ENCODE data around the gene MYMK. TPM values are rescaled to one million over a fixed set of nuclear protein-coding genes. Genes with fewer than 3 reads are reported as not detected.
A peak's percentile ranks its signal among the peaks of the same experiment; 100 is the strongest.

Gene MYMK
- total RNA-seq, 1 donor from 2014 or later, result not detected

DNA sequence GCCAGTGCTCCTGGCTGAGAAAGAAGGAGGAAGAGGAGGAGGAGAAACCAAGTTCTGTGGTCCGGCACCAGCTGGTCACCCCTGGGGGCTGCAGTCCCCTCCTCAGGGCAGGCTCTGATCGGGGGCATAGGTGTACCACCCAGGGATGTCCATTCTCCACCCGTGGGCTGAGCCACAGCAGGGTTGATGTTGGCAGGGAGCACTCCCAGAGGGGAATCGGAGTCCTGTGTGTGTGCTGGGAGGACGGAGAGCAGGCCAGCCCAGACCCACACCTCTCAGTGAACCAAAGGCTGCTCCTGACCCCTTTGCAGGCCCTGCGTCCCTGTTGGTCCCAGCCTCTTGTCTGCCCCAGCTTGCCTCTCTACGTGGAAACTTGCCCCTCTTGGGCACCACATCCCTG lies 5.1 kb upstream of the MYMK start:
- Histone ChIP-seq H3K9me3 (no peaks in the 10 kb centered on the region), H3K4me3 (no peak overlapping the region), H3K36me3 (no peaks in the 10 kb centered on the region), H3K27ac (no peak overlapping the region), H3K27me3 (no peaks in the 10 kb centered on the region), H3K4me1 (peaks cover 37% of the 10 kb centered on the region)
- DNase-seq (ENCODE audit: extremely low spot score in 2 of 2), result no peak
- TF ChIP-seq POLR2A (IDR thresholded peaks at IDR 0.05) (no peak), CTCF (IDR thresholded peaks at IDR 0.05) (no peak), POLR2AphosphoS5 (IDR thresholded peaks at IDR 0.05; ENCODE audit: insufficient read depth in 1 of 2, low read depth in 1 of 2) (no peak)
- intact Hi-C loops (cut with DNase I), result loop anchor here (10.0 kb wide), 1 partner anchor 185 kb away; no protein-coding TSS in a partner anchor

- no peak overlapping the region for H3K27ac ChIP-seq
- H3K9me3 ChIP-seq, result no peaks in the 10 kb centered on the region
- H3K36me3 ChIP-seq, result no peaks in the 10 kb centered on the region
- H3K27me3 ChIP-seq, result no peaks in the 10 kb centered on the region
- intact Hi-C loops (cut with DNase I), result no loop called here
- no peak for TF ChIP-seq CTCF (IDR thresholded peaks at IDR 0.05)
- TF ChIP-seq POLR2AphosphoS5 (IDR thresholded peaks at IDR 0.05; ENCODE audit: insufficient read depth in 1 of 2, low read depth in 1 of 2), result no peak
- no peak for TF ChIP-seq POLR2A (IDR thresholded peaks at IDR 0.05)
- H3K4me3 ChIP-seq, result no peak overlapping the region
- no peak for DNase-seq (ENCODE audit: extremely low spot score in 2 of 2)
- H3K4me1 ChIP-seq, result peaks cover 33% of the 10 kb centered on the region
Measured at GRCh38 chr9:133529457-133529856, 4.7 kb upstream of the MYMK start.

DNA sequence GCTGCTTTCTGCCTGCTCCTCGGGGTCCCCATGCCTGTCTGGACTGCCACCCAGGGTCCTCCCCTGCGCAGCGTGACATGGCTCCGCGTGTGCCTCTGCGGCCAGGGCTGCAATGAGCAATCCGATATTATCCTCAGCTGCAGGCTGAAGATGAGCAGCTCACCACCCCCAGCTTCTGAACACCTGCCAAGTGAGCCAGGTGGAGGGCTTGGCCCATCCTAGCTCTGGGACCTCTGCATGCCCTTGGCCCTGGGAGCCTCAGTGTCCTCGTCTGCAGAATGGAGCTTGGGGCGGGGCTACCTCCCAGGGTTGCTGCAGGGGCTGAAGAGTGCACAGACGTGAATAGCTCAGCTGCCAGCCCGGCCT lies 4.1 kb upstream of the MYMK start:
- H3K4me1 ChIP-seq, result peaks cover 27% of the 10 kb centered on the region
- no peaks in the 10 kb centered on the region for H3K9me3 ChIP-seq
- intact Hi-C loops (cut with DNase I), result no loop called here
- DNase-seq (ENCODE audit: extremely low spot score in 2 of 2), result no peak
- TF ChIP-seq CTCF (IDR thresholded peaks at IDR 0.05), result no peak
- TF ChIP-seq POLR2AphosphoS5 (IDR thresholded peaks at IDR 0.05; ENCODE audit: insufficient read depth in 1 of 2, low read depth in 1 of 2), result no peak
- TF ChIP-seq POLR2A (IDR thresholded peaks at IDR 0.05), result no peak
- H3K27me3 ChIP-seq, result no peaks in the 10 kb centered on the region
- no peak overlapping the region for H3K4me3 ChIP-seq
- no peak overlapping the region for H3K27ac ChIP-seq
- no peaks in the 10 kb centered on the region for H3K36me3 ChIP-seq

DNA sequence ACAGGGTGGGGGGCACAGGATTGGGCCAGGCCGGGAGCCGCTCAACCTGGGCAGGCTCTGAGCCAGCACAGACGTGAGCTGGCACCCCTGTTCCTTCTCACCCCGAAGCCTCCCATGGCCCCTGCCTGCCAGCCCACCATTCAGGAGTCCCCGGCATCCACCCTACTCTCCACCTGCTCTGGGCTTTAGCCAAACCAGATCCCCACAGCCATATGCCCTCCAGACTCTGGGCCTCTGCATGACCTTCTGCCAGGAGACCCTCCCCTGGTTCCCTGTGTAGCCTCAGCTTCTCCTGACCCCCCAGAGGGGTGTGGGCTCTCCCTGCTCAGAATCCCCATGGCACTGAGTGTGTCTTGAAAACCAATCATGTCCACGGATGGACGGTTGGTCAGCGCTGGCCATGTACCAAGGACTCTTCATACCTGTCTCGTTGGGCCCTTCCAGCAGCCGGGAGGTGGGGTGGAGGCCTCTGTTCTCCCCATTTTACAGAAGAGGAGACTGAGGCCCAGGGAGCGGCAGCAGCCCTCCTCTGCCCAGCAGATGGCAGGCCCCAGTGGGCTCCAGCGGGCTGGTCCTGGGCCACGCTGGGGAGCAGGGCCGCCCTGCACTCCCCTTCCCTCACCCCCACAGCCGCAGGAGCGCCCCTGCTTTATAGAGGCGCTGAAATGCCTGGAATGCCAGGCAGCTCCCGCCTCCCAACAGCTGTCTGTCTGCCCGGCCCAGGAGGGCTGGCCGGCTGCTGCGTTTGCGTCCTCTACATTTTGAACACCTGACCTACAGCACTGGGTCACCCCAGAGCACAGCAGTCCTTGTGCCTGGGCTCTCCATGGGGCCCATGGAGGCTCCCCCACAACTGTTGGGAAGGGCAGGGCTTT lies 3.5 kb upstream of the MYMK start:
- H3K27me3 ChIP-seq, result no peaks in the 10 kb centered on the region
- H3K36me3 ChIP-seq, result no peaks in the 10 kb centered on the region
- no peak for TF ChIP-seq POLR2A (IDR thresholded peaks at IDR 0.05)
- no peak for TF ChIP-seq POLR2AphosphoS5 (IDR thresholded peaks at IDR 0.05; ENCODE audit: insufficient read depth in 1 of 2, low read depth in 1 of 2)
- no peak for TF ChIP-seq CTCF (IDR thresholded peaks at IDR 0.05)
- no peaks in the 10 kb centered on the region for H3K9me3 ChIP-seq
- no peak overlapping the region for H3K27ac ChIP-seq
- H3K4me3 ChIP-seq, result peak overlapping the region in 1 of 2 donors; percentile 16
- DNase-seq (ENCODE audit: extremely low spot score in 2 of 2), result no peak
- intact Hi-C loops (cut with DNase I), result no loop called here
- peaks cover 24% of the 10 kb centered on the region for H3K4me1 ChIP-seq

GRCh38 chr9:133527444-133527920 lies 2.7 kb upstream of the MYMK start:
- DNase-seq (ENCODE audit: extremely low spot score in 2 of 2), result no peak
- no peak overlapping the region for H3K27ac ChIP-seq
- peak overlapping the region in 1 of 2 donors; percentile 16 for H3K4me3 ChIP-seq
- H3K4me1 ChIP-seq, result peaks cover 24% of the 10 kb centered on the region
- TF ChIP-seq CTCF (IDR thresholded peaks at IDR 0.05) (no peak), POLR2AphosphoS5 (IDR thresholded peaks at IDR 0.05; ENCODE audit: insufficient read depth in 1 of 2, low read depth in 1 of 2) (no peak), POLR2A (IDR thresholded peaks at IDR 0.05) (no peak)
- intact Hi-C loops (cut with DNase I), result no loop called here
- no peaks in the 10 kb centered on the region for H3K27me3 ChIP-seq
- no peaks in the 10 kb centered on the region for H3K36me3 ChIP-seq
- H3K9me3 ChIP-seq, result no peaks in the 10 kb centered on the region
